Skin of body (tissue), 2 donors: ENCODE measurements around the gene ZNF467. TPM values are rescaled to one million over a fixed set of nuclear protein-coding genes. Genes with fewer than 3 reads are reported as not detected.

Source experiments
- DNase-seq: peaks from one replicate; lab custom pipeline; 2025; lab: John Stamatoyannopoulos, UW
- total RNA-seq: library from RNA; depleted of rRNA; stranded (reverse); fragments of >200 nt; gene quantifications from one replicate; pipeline ENCODE4 v1.2.3, GENCODE V29; 2014

Gene ZNF467
- total RNA-seq, 1 donor from 2014 or later = 3.6 TPM

DNA sequence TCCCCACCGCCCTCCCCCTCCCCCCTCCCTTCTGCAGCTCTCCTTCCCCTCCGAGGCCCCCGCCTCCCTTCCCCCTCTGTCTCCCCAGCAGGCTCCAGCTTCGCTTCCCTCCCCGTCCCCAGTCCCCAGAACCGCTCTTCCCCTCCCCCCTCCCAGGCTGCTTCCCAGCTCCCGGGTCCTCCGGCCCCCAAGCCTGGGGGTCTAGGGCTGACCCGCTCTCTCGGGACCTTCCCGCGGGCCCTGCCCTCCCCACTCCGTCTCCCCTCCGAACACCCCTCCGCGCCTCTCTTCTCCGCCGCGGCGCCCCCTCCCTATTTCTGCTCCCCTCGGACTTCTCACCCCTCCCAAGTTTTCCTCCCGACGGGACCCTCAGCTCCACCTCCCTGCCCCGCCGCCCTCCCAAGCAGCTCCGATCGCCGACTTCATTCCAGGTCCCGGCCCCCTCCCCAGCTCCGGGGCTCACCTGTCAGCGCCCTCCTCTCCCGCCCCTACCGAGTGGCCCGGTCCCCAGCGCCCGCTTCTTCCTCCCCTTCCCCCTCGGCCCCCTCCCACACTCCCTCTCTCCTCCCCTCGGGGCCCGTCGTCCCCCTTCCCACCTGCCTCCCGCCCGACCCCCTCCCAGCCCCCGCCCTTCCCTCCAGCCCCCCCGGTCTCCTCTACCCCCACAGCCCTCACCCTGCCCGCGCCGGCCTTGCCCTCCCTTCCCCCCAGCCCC lies 990 bp downstream of the ZNF467 start:
- no peak for DNase-seq

DNA sequence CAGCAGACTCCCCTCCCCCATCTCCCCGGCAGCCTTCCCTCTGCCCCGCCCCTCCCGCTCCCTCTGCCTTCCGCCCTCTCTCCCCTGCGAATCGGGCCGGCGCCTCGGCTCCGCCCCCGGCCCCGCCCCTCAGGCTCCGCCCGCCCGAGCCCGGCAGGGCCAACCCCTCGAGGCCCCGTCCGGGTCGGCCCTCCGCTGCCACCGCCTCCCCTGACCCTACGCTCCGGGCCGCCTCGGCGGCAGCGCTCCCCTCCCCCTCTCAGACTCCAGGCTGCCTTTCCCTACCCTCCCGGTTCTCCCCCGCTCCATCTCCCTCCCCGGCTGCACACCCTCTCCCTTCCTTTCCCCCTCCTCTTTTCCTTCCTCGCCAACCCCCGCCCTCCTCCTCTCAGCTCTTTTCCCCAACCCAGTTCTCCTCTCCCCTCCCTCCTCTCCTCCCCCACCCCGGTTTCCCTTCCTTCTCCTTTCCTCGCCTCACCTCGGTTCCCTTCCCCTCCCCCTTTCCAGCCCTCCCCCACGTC lies 1.6 kb downstream of the ZNF467 start:
- peak; percentile 91 for DNase-seq

DNA sequence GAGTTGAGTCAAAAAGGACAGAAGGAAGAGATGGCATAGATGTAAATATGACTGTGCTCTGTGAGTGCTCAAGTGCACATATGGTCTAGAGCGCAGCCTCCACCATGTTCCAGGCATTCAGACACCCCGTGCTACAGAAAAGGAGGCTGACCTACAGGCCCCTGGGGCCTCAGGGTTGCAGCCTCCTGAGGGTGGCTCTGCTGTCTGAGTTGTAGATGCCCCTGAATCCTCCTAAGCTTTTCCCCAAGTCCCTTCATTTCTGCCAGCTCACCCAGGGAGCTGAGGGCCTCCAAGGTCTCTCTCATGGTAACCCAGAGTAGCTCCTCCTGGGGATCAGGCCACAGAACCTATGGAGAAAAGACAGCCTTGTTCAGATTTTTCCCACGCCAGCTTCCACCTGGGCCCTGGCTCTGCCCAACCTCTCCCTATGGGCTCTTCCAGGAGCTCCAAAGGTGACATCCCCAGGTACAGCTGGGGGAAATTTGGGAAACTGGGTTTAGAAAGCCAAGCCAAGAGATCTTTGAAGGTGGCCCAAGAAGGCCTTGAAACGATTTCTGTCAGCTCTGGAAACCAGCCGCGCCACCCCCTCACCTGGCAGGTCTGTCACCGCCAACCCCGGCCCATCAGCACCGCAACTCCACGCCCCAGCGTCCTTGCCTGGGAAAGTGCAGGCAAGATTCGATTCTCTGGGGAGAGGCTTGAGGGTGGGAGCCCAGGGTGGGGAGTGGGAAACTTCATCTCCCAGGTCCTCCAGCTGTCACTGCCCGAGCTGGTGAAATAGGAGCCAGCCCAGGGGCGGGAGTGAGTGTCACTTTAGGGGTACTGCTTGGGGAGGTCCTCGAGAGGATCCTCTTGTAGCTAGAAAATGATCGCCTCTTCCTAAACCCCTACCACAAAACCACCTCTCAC lies 2.4 kb downstream of the ZNF467 start:
- DNase-seq = no peak

DNA sequence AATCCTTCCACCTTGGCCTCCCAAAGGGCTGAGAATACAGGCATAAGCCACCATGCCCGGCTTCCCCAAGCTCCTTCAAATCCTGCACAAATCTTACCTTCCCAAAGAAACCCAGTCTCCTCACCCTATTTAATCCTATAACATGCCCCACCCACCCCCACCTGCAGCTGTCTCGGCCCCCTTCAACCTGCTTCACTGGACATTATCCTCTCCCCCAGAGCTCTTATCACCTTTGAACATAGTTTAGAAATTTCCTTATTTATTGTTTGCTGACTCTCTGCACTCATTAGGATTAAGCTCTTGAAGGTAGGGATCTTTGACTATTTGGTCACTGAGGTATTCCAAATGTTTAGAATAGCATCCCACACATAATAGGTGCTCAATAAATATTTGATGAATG lies 3.5 kb downstream of the ZNF467 start:
- no peak for DNase-seq

DNA sequence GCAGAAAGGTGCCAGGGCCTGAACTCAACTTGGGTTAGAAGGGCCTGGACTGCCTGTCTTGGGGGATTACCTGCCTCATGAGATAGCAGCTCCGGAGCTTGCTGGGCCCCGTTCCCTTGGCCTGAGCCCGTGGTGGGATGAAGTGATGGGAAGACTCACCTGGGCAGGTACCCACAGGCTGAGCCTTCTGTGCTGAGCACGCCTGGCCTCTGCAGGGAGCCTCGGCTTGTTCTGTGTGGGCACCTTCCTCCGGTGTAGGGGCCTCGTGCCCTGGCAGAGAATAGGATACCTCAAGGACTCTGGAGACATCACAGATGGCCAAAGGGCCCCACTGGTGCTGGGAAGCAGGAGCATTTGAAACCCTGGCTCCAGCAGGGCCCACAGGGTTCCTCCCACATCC lies 4.5 kb downstream of the ZNF467 start:
- no peak for DNase-seq

DNA sequence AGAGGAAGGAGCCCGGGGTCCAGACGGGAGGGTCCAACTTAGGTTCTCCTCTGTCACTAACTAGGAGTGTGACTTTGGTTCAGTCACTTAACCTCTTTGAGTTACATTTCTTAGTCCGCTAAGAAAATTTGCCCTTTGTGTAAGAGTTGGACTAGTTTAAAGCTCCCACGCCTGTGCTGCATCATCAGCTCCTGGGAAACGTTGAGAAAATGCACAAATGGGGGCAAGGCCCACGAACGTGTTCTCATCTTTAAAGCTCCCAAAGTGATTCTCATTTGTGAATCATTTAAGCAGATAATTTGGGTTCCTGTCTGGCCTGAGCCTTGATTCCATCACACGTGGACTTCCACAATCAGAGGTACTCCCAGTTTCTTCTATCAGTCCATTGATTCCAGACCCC lies 6.3 kb downstream of the ZNF467 start:
- DNase-seq = no peak

DNA sequence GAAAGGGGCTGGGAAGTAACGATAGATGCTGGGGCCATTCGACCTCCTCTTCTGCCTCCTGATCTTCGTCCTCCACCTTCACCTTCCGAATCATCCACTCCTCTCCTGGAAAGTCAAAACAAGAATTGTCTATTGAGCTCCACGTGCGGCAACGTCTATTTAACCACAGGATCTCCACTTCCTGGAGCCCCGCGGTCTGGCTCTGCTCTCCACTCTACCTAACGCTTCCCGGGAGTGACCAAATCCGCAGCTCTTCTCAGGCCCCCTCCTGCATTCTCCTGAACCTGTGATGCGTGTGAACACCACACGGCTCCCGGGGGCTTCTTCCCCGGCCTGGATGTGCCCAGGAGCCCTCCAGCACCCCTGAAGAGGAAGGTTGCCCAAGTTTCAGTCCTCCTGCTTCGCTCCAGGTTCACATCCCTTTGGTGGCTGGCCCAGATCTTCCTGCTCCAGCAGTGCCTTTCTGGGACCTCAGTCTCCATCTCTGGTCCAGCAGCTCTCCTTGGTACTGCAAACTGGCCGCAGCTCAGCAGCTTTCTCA lies 7.2 kb downstream of the ZNF467 start:
- no peak for DNase-seq

DNA sequence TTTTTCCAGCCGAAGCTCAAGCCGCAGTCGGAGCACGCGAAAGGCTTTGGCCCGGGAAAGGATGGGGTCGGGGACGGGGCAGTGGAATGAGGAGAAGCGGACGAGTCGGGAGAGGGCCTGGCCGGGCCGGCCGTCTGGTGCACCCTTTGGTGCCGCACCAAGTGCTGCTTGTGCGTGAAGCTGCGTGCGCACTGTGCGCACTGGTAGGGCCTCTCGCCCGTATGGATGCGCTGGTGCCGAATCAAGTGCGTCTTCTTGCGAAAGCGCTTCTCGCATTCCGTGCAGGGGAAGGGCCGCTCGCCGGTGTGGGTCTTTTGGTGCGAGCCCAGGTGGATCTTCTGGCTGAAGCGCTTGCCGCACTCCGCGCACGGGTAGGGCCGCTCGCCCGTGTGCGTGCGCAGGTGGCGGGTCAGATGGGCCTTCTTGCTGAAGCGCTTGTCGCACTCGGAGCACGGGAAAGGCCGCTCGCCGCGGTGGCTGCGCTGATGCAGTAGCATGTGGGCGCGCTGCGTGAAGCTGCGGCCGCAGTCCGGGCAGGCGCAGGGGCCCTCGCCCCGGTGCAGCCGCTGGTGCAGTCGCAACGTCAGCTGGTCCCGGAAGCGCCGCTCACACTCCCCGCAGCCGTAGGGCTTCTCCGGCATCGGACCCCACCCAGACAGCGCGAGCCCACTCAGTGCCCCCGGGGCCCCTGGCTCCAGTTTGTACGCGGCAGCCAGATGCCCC lies 7.8 kb downstream of the ZNF467 start:
- DNase-seq = no peak

DNA sequence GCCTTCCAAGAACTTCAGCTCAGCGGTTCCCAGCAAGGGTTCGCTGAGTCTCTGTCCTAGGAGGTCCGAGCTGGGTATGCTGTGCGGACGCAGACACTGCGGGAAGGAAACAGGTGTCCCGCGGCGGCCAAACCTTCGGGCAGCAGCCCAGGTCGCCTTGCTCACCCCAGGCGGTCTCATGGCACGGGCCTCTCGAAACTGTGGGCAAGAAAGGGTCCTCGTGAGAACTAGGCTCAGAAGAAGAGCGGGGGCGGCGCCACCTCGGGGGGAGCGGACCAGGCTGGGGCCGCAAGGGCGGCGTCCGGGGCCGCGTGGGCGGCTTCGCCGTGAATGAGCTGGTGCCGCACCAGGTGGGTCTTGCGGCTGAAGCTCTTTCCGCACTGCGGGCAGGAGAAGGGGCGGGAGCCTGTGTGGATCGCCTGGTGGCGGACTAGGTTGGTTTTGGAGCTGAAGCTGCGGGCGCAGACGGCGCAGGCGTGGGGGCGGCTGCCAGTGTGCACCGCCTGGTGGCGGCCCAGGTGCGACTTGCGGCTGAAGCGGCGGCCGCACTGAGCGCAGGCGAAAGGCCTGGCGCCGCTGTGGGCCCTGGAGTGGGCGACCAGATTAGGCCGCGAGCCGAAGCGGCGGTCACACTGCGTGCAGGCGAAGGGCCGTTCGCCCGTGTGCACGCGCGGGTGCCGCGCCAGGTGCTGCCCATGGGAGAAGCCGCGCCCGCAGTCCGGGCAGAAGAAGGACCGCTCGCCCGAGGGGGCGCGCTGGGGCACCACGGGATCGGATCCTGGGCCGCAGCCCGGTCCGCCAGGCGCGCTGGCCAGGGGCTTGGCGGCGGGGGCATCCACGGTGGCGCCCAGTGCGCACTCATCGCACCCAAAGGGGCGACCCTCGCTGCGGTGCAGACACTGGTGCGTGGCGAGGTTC lies 8.6 kb downstream of the ZNF467 start:
- DNase-seq = no peak

DNA sequence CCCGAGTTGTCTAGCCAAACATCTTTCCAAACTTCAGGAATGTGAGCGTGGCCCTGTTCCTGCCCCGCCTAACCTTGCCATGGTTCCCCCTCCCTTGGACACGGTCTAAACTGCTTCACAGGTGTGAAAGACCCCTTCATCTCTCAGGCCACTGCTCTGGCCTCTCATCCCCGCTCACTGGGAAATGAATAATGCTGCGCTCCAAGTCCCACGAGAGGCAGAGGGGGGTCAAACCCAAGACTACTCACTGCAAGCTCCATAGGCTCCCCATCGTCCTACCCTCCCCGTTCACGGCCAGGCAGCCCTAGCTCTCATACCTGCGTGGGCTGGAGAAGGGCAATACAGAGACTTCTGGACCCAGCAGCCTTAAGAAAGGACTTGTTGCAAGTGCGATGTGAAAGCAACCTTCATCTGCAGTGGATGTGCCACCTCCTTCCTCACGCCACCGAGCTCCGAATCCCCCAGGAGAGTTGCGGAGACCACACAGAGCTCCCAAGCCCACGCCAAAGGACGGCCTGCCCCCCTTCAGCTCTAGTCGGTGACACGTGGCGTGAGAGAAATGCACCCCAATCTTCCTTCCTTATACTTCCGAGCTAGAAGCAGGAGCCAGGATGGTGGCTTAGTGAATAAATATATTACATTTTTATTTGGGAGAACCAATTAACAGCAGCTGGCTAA lies 9.7 kb downstream of the ZNF467 start:
- DNase-seq = no peak

DNA sequence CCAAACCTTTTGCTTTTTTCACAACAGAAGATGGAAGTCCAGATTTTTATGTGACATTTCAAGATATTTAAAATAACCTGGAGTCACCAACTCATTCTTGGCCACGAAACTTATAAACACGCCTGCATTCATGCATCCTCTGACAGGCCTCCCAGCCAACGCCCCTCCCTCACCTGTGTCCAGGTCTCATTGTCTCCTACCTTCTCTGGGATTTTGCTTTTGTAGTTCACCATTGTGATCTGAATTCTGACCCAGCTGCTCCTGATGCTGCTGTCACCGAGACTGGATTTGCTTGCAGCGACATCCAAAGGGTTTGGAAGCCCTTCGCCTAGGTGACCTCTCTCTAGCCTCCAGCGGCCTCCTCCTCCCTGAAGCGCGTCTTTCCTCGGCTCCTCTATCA lies 10.8 kb downstream of the ZNF467 start:
- no peak for DNase-seq

DNA sequence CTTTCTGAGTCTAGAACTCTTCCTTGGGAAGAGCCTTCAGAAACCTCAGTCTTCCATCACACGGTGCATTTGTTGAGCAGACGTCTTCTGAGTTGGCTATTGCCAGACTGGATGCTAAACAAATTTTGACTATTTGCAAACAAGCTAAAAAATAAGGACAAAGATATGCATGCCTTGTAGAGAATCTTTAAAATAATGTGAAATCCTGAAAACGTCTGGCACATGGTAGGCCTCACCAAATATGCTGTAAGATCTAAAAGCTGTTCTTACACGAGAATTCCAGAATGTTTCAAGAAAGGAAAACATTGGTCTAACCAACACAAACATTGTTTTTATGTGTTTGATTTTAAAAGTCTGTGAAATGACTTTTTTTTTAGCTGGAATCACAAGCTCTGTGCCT lies 11.3 kb downstream of the ZNF467 start:
- no peak for DNase-seq

DNA sequence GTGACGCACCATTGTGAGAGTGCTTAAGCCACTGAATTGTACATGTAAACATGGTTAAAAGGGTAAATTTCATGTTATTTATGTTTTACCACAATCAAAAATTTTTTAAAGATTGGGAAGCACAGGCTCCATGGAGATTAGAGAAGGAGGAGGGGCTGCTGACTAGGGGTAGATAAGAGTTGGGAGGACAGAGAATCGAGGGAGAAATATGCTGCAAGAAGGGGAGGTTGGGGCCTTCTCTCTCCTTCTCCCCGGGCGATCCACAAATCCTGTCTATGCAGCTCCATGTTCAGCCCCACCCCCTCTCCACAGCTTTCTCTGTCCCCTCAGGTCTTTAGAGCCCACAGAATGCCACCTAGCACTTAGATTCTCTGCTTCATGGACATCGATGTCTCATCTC lies 12.1 kb downstream of the ZNF467 start:
- no peak for DNase-seq

DNA sequence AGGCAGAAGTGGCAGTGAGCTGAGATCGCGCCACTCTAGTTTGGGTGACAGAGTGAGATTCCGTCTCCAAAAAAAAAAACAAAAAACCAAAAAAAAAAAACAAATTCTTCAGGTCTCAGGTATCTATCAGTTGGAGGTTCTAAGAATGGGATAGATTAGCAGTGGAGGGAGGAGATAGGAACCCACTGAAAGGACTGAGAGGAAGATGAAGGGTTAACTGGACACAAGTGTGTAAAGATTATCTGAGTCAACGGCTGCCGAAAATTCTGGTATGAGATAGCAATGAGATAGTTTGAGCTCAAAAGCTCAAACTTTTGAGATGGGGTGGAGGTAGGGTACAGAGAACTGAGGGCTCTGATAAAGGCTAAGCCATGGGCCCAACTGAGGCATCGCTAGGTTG lies 12.8 kb downstream of the ZNF467 start:
- no peak for DNase-seq

DNA sequence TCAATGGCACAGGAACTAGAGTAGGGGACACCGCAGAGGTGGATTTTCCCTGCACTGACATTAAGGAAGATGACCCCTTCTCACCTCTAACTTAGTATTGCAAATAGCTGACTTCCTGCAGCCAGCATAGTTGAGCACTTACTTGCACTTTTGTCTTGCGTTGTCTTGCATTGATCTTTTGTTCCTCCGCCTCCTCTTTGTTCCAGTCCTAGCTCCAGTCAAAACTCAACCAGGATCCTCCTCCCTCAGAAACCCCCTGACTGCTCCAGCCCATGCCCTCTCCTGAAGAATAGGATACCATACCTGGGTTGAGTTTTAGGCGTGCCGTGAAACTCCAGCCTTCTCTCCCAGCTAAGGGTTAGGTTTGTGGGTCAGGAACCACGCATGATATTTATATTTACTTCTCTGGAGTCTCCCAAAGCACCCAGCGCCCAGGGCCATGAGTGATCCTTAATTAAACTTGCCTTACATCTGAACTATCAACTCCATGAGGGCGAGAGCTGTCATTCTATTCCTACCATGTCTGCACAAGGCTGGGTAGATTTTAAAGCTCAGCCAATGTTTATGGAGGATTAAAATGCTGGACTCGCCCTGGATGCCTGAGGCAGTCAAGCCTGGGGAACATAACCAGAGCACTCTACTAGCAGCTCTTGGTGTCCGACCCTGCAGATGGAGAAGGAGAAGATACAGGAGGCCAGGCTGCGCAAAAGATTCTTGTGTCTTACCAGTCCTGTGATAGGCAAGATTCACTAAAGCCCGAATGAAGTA lies 14.1 kb downstream of the ZNF467 start:
- DNase-seq = no peak

DNA sequence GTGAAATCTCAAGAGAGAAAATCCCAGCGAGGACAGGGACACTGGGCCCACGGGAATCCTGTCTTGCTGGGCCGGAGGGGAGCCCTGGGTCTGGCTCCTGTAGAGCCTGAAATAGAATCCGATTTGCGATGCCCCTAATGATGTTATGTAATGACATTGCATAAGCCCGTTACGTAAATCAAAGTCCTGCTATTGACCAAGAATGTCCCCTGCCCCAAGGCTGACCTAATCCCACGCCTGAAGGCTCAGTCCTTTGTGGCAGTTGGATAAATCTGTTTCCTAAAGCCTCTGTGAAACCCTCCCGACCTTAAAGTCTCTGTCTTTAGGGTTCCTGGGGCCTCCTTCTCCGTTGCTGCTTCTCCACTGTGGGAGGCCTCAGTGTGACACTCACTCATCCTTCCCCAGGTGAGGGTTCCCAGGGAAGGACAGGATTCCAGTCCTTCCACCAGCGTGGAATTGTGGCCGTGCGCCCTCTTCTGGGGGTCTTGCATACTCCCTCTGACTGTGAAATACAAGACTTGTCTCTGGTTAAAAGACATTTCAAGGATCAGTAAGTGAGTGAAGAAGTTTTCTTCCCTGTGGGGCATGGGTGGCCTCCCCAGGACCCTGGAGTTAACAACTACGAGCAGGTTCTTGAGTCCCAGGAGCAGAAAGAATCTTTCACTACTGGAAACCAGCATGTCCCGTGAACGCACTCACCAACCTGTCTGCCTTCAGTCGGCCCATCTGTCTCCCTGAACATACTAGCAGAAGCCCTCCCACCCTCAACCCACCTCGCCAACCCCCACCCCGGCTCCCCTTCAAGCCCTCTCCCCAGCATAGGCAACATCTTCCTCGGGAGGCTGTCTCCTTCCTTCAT lies 19.8 kb downstream of the ZNF467 start:
- DNase-seq = no peak

DNA sequence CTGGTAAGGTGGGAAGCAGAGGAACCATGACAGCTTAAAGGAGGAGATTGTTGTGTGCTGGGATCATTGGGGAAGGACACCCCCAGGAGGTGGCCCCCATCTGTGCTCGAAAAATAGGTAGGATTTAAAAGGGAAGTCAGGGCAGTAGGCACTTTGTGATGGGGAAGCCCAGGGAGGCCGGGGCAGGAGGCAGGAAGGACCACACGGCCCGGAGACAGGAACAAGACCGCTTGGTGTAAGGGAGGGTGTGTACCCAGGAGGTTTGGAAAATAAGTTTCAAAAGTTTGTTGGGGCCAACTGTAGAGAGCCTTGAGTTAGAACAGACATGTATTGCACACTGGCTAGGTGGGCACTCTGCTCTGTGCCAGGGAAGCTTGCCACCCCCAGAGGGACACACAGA lies 20.7 kb downstream of the ZNF467 start:
- DNase-seq = no peak

DNA sequence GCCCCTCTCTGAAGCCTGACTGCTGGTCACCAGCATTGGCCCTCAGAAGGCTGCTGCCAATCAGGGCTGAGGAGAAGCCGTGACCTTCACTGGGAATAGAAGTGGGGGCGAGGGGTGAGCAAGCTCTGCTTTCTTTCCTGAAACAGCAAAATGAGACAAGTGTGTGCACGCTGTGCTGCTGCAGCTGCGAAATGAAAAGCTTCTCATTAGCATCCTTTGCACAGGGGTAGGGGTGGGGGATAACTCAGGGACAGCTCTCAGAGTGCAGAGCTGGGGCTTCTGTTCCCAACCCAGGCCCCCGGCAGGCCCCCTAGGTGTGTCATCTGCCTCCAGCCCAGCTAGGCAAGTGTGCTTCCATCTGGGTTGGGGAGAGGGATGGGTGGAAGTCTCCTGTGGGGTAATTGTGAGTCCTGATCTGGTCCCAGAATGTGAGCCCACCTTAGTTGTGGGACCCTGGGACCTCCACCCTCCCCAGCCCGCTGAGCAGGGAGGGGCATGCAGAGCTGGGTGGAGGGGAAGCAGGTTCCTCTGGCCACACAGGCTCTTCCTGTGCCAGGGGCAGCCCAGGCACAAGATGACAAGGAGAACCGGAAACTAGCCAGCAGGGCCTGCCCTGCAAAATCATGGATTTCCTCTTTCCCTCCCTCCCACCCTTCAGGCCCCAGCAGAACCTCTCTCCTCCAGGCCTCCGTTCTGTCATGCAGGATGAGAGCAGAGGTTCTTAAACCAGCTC lies 22.2 kb downstream of the ZNF467 start:
- no peak for DNase-seq
